Activated CD4-positive, CD25-positive, alpha-beta regulatory T cell treated with anti-CD3 and anti-CD28 coated beads, Interleukin-2, amount 50 U/mL, for 16 hours (primary cell): Measurements from ENCODE around the gene CRAMP1.
"Not testable (repeated sequence)": the region's sequence is repeated elsewhere in the genome, so short reads cannot be mapped to it uniquely, and the experiment has no call there.

ENCODE experiments used
- DNase-seq: peaks from one replicate; pipeline ENCODE4 v3.0.0-alpha.2; 2020; ENCODE audit warnings: low read depth, low spot score

Gene CRAMP1

GRCh38 chr16:1612320-1613111 lies at the start of gene CRAMP1:
CRAMP1 (plus strand) TSS chr16:1612360; CDS start chr16:1614640, 2,280 bp downstream.
- DNase-seq, result no peak

- no peak for DNase-seq
Observed at GRCh38 chr16:1563786-1564185, 48.4 kb upstream of the CRAMP1 start.

GRCh38 chr16:1564325-1564724 lies 47.8 kb upstream of the CRAMP1 start:
- no peak for DNase-seq

- DNase-seq, result no peak
Observed at GRCh38 chr16:1565083-1565805, 46.9 kb upstream of the CRAMP1 start.

- no peak for DNase-seq
Observed at GRCh38 chr16:1567988-1568387, 44.2 kb upstream of the CRAMP1 start.

- no peak for DNase-seq
Observed at GRCh38 chr16:1571012-1571671, 41.0 kb upstream of the CRAMP1 start.

- DNase-seq, result no peak
Observed at GRCh38 chr16:1572673-1573072, 39.5 kb upstream of the CRAMP1 start.

- DNase-seq, result no peak
Observed at GRCh38 chr16:1573301-1573700, 38.9 kb upstream of the CRAMP1 start.

- no peak for DNase-seq
Observed at GRCh38 chr16:1575578-1575977, 36.6 kb upstream of the CRAMP1 start.

- DNase-seq, result no peak
Observed at GRCh38 chr16:1579214-1579613, 32.9 kb upstream of the CRAMP1 start.

- no peak for DNase-seq
Observed at GRCh38 chr16:1580256-1580655, 31.9 kb upstream of the CRAMP1 start.

GRCh38 chr16:1580956-1581355 lies 31.2 kb upstream of the CRAMP1 start:
- no peak for DNase-seq

- DNase-seq, result no peak
Observed at GRCh38 chr16:1581804-1582203, 30.4 kb upstream of the CRAMP1 start.

- no peak for DNase-seq
Observed at GRCh38 chr16:1583180-1583579, 29.0 kb upstream of the CRAMP1 start.

GRCh38 chr16:1584926-1585484 lies 27.2 kb upstream of the CRAMP1 start:
- no peak for DNase-seq

GRCh38 chr16:1590366-1590765 lies 21.8 kb upstream of the CRAMP1 start:
- no peak for DNase-seq

GRCh38 chr16:1590930-1591705 lies 21.0 kb upstream of the CRAMP1 start:
- DNase-seq, result no peak

GRCh38 chr16:1592446-1592845 lies 19.7 kb upstream of the CRAMP1 start:
- DNase-seq, result no peak

- DNase-seq, result not testable (repeated sequence)
Observed at GRCh38 chr16:1595511-1595910, 16.6 kb upstream of the CRAMP1 start.

- no peak for DNase-seq
Observed at GRCh38 chr16:1596516-1596915, 15.6 kb upstream of the CRAMP1 start.

- no peak for DNase-seq
Observed at GRCh38 chr16:1597154-1597553, 15.0 kb upstream of the CRAMP1 start.
